C4-2B (cell line): ENCODE measurements around the gene RIC8B.

Experiments
- H3K27ac ChIP-seq: fragments of 450-650 bp; 2 replicates; pipeline ENCODE4 v1.5.1; 2017
- CTCF ChIP-seq: fragments of 450-650 bp; conservative IDR thresholded peaks from 2 replicates; pipeline ENCODE4 v1.5.1; 2017; ENCODE audit warnings: mild to moderate bottlenecking
- ZFX ChIP-seq: fragments of 450-650 bp; IDR thresholded peaks from 2 replicates; pipeline ENCODE4 v1.6.1; 2017

RIC8B gene

GRCh38 chr12:106907846-106908245 is 133.4 kb downstream of the RIC8B start:
- no peak overlapping the region for H3K27ac ChIP-seq
- TF ChIP-seq CTCF = no peak
- TF ChIP-seq ZFX = no peak

GRCh38 chr12:106908561-106908960 is 134.1 kb downstream of the RIC8B start:
- TF ChIP-seq CTCF = no peak
- TF ChIP-seq ZFX = no peak
- no peak overlapping the region for H3K27ac ChIP-seq

GRCh38 chr12:106910202-106910601 is 135.7 kb downstream of the RIC8B start:
- no peak overlapping the region for H3K27ac ChIP-seq
- TF ChIP-seq CTCF = no peak
- TF ChIP-seq ZFX = no peak

- no peak for TF ChIP-seq ZFX
- TF ChIP-seq CTCF = no peak
- no peak overlapping the region for H3K27ac ChIP-seq
These were observed 137.1 kb downstream of the RIC8B start for GRCh38 chr12:106911581-106911980.

- H3K27ac ChIP-seq = no peak overlapping the region
- TF ChIP-seq ZFX (no peak), CTCF (no peak)
These were observed 139.0 kb downstream of the RIC8B start for GRCh38 chr12:106913456-106913855.

- no peak overlapping the region for H3K27ac ChIP-seq
- TF ChIP-seq ZFX = no peak
- no peak for TF ChIP-seq CTCF
These were observed 140.5 kb downstream of the RIC8B start for GRCh38 chr12:106914796-106915634.

GRCh38 chr12:106915635-106916026 is 141.1 kb downstream of the RIC8B start:
- no peak overlapping the region for H3K27ac ChIP-seq
- TF ChIP-seq ZFX (no peak), CTCF (no peak)
